GM12874 (cell line): ENCODE measurements around the gene CDH13.

ENCODE experiments used
- TF ChIP-seq, protein P1 (sequence below): IDR thresholded peaks from 2 replicates; pipeline ENCODE4 v1.5.1; 2011; ENCODE audit warnings: low read depth, mild to moderate bottlenecking, control low read depth, low read length, moderate library complexity; ENCODE audit not compliant: insufficient read depth

CDH13 gene

DNA sequence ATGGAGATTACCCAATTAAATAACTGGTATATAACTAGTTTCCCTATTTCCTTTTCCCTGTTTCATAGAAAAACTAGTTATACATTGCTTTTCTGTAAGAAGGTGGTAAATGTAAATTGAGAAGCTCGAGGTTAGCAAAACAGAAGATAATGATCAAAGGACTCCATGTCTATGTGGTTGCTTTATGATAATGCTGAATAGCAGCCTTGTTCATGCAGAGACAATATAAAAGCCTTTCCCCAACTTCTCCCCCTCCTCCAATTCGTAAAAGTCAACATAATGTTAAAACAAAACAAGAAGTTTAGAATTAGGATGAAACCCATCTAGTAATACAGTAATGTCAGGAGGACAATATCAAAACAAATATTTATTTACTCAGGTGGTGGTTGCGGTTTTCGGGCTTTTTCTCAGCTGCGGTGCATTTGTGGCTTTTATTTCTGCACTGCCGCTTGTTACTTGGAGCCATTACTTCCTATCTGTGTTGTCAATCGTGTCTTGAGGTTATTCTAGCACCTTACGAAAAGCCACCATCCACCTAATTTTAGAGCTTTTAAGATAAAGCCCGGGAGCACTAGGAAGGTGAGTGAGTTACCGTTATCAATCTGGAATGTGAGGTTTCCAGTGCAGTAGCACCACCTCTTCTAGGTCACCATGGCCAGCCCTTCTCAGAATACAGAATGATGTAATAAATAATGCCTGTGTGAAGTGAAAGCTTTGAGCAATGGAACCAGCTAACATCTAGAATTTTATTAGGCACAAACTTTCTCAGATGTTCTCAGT, 297.5 kb downstream of the CDH13 start:
- TF ChIP-seq, protein P1, sequence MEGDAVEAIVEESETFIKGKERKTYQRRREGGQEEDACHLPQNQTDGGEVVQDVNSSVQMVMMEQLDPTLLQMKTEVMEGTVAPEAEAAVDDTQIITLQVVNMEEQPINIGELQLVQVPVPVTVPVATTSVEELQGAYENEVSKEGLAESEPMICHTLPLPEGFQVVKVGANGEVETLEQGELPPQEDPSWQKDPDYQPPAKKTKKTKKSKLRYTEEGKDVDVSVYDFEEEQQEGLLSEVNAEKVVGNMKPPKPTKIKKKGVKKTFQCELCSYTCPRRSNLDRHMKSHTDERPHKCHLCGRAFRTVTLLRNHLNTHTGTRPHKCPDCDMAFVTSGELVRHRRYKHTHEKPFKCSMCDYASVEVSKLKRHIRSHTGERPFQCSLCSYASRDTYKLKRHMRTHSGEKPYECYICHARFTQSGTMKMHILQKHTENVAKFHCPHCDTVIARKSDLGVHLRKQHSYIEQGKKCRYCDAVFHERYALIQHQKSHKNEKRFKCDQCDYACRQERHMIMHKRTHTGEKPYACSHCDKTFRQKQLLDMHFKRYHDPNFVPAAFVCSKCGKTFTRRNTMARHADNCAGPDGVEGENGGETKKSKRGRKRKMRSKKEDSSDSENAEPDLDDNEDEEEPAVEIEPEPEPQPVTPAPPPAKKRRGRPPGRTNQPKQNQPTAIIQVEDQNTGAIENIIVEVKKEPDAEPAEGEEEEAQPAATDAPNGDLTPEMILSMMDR = no peak

DNA sequence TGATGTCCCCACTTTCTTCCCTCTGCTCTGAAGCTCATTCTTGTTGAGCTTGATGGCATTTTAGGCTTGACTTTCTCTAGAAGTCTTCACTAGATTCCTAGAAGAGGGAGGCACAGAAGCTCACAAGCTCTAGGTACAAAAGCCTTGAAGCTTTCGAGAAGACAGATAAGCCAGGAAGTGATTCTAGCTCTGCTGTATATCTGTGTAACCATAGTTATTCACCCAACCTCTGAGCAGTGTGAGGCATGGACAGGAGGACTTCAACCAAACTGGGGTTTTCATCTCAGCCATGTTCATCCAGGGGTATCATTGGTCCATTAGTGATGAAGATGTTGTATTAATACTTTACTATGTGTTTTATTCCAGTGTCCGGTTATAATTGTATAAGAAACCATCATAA, 299.7 kb downstream of the CDH13 start:
- TF ChIP-seq, protein P1 = no peak

DNA sequence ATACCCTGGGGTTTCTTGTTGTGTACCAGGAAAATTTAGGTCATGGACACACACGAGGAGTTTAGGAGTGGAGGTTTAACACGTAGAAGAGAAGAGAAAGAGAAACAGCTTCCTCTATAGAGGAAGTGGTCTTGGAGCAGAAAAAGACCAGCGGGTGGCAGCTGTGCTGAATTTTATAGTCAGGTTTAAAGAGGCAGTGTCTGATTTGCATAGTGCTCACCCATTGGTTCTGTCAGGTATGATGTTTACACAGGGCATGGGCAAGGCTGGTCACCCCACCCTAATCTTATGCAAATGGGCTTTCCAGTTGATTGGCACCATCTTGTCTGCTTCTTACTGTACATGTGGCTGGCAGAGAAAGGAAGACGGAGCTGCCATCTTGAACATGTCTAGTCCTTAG, 309.0 kb downstream of the CDH13 start:
- TF ChIP-seq, protein P1 = no peak

DNA sequence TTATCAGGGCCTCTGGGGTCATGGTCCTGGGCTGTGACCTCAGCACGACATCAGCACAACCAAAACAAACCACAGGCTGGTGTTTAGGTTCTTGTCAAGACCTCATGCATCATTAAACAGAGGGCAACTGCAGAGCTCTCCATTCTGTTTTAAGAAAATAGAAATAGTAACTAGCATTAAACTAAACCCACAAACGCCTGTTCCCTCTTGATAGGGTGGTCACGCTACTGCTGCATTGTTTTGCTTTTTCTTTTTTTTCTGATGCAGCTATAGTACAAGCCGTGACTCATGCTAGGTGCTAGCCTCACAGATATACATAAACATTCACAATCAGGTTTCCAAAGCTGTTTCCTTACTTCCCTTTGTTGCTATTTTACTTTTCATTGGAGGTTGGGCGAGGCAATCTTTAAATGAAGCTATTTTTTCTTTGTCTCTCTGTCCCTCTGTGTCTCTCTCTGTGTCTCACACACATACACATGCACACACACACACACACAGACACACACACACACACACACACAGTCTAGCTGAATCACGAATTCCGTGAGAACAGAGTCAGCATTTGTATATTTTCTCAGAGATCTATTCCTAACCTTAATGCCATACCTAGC, 310.3 kb downstream of the CDH13 start:
- TF ChIP-seq, protein P1 = no peak

DNA sequence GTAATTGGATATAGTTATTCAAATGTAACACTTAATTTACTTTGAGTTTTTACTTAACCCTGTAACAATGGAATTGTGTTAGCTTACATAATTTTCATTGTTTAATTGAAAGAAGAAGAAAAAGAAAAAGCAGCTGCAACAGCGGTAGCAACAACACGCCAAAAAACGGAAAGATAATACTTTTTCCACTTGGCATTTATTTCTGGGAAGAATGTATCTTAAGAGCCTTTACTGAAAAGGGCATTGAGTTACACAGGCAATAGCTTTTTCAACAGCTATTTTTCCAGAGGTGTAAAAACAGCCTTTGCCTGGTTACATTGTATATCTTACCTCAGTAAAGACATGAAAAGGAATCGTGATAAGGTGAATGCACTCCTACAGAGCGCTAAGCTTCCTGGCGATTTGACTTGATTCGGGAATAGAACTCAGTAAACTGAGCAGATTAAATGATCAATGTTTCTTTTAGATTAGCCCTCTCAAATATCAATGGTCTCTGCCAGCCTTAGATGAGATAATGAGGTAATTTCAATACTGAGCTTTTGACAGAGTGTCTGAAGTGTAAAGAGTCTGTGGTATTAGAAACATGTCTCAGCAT, 311.3 kb downstream of the CDH13 start:
- TF ChIP-seq, protein P1 = no peak

DNA sequence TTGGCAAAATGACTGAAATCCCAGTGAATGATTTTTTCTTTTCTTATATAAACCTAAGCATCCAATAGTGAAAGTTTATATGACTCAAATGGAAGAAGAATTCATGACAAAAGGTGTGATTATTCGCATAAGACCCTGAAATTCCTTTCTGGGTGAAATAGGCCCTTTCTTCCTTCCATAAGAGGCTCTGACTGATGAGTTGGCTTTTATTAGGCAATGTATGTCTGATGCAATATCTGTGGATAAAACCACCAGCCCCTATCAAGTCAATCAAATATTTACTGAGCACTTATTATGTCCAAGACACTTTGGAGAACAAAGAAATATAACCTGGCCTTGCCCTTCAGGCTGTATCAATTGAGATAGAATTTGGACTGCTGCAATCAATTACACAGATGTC, 316.6 kb downstream of the CDH13 start:
- TF ChIP-seq, protein P1 = no peak

DNA sequence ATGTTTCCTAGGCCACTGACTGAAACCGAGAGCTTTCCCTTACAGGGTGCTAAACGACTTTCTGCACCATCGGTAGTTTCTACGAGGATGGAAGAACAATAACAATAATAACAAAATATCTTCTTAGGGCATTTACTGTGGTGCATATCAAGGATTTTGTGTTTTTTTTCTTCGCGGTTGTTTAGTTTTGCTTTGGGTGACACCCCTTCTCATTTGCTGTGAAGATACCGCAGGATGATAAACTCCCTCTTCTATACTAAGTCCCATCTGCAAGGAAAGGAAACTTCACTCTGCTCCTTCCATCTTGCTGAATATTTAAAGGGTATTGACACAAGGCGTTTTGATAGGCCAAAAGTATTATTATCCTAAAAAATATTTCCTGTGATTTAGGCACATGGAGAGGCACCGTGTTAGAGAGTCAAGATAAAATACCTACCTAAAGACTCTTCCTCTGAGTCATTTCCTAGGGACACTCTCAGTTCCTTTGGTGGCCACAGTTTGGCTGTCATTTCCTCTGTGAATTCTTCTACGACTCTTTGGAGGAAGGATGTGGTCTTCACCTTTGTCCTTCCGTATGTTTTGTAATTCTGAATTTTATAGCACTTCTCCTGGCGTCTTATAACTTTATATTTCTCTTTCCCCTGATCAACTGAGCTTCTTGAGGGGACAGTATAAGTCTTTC, 318.8 kb downstream of the CDH13 start:
- TF ChIP-seq, protein P1 = no peak
